GM12865 (cell line): Measurements from ENCODE around the gene C2orf49.

ENCODE experiments used
- DNase-seq: peaks from one replicate; pipeline ENCODE4 v3.0.0; 2010; ENCODE audit warnings: low read depth
- H3K4me3 ChIP-seq: 2 replicates; pipeline ENCODE4 v1.5.1; 2011; ENCODE audit warnings: mild to moderate bottlenecking, low read depth, low read length, control low read depth
- CTCF ChIP-seq: IDR thresholded peaks from 2 replicates; pipeline ENCODE4 v1.5.1; 2011; ENCODE audit warnings: low read length, control low read depth, low read depth, inconsistent platforms; ENCODE audit not compliant: insufficient read depth; ENCODE audit errors: missing control alignments

The C2orf49 gene

GRCh38 chr2:105377871-105378270, 40.5 kb downstream of the C2orf49 start:
- H3K4me3 ChIP-seq = no peak overlapping the region
- no peak for TF ChIP-seq CTCF
- DNase-seq = no peak

- no peak for TF ChIP-seq CTCF
- no peak for DNase-seq
- H3K4me3 ChIP-seq = no peak overlapping the region
Measured at GRCh38 chr2:105378276-105378840, 41.0 kb downstream of the C2orf49 start.

GRCh38 chr2:105378921-105379383, 41.6 kb downstream of the C2orf49 start:
- DNase-seq = no peak
- H3K4me3 ChIP-seq = no peak overlapping the region
- no peak for TF ChIP-seq CTCF

- no peak for TF ChIP-seq CTCF
- no peak for DNase-seq
- H3K4me3 ChIP-seq = no peak overlapping the region
Measured at GRCh38 chr2:105379741-105380186, 42.4 kb downstream of the C2orf49 start.

GRCh38 chr2:105380432-105381100, 43.2 kb downstream of the C2orf49 start:
- no peak for TF ChIP-seq CTCF
- H3K4me3 ChIP-seq = no peak overlapping the region
- no peak for DNase-seq

- TF ChIP-seq CTCF = no peak
- H3K4me3 ChIP-seq = no peak overlapping the region
- DNase-seq = no peak
Measured at GRCh38 chr2:105381101-105381668, 43.8 kb downstream of the C2orf49 start.
